ENCODE results near the gene HMGCS1. TPM values are rescaled to one million over a fixed set of nuclear protein-coding genes. Genes with fewer than 3 reads are reported as not detected.

HMGCS1 gene
- total RNA-seq, 4 donors from 2014 or later, result 3.8 to 113 (median 25.4) TPM

- H3K9me3 ChIP-seq, result no peaks in the 10 kb centered on the region
- TF ChIP-seq POLR2A (IDR thresholded peaks at IDR 0.05) (no peak), CTCF (IDR thresholded peaks at IDR 0.05) (no peak)
- no peak for DNase-seq
- H3K4me3 ChIP-seq, result no peak overlapping the region
- H3K27ac ChIP-seq, result no peak overlapping the region
- no peaks in the 10 kb centered on the region for H3K4me1 ChIP-seq
- intact Hi-C loops (cut with DNase I; ENCODE audit: low total_unique reads), result no loop called here
- no peaks in the 10 kb centered on the region for H3K36me3 ChIP-seq
- no peaks in the 10 kb centered on the region for H3K27me3 ChIP-seq
Measured at GRCh38 chr5:43290726-43291125, 22.5 kb downstream of the HMGCS1 start.

DNA sequence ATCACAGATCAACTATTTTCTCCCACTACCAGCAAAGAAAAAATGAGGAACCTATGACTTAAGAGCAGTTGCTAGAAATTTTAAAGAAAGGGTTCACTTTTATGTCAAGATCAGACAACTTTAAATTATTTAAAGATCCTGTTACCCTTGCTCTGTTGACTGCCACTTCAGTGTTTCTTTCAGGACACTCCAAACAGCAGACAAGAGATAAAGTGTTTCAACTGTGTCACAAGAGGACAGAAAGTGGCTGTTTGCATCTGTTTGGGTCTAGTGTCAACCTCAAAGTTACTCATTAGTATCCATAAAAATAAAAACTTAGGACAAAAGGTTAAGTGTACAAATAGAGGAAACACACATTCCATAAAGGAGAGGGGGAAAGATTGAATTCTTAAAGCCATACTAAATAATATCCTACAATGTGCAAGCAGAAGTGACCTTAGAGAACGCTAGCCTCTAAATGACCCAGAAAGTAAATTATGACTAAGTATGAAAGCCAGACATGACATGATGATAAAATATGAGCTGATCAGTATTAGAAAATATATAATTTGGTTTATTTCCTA, 24.9 kb downstream of the HMGCS1 start:
- H3K4me1 ChIP-seq, result no peaks in the 10 kb centered on the region
- H3K27ac ChIP-seq, result no peak overlapping the region
- no peaks in the 10 kb centered on the region for H3K36me3 ChIP-seq
- no peaks in the 10 kb centered on the region for H3K27me3 ChIP-seq
- H3K9me3 ChIP-seq, result no peaks in the 10 kb centered on the region
- no peak overlapping the region for H3K4me3 ChIP-seq
- intact Hi-C loops (cut with DNase I; ENCODE audit: low total_unique reads), result no loop called here
- no peak for DNase-seq
- TF ChIP-seq CTCF (IDR thresholded peaks at IDR 0.05), result no peak

- Histone ChIP-seq H3K27ac (no peak overlapping the region), H3K9me3 (no peaks in the 10 kb centered on the region), H3K4me1 (no peaks in the 10 kb centered on the region), H3K4me3 (no peak overlapping the region), H3K36me3 (no peaks in the 10 kb centered on the region), H3K27me3 (no peaks in the 10 kb centered on the region)
- TF ChIP-seq CTCF (IDR thresholded peaks at IDR 0.05) (no peak), POLR2A (IDR thresholded peaks at IDR 0.05) (no peak)
- intact Hi-C loops (cut with DNase I; ENCODE audit: low total_unique reads), result no loop called here
- no peak for DNase-seq
Measured at GRCh38 chr5:43287493-43287892, 25.7 kb downstream of the HMGCS1 start.

- no peak overlapping the region for H3K27ac ChIP-seq
- no peaks in the 10 kb centered on the region for H3K36me3 ChIP-seq
- no peaks in the 10 kb centered on the region for H3K4me1 ChIP-seq
- no peak for TF ChIP-seq CTCF (IDR thresholded peaks at IDR 0.05)
- TF ChIP-seq POLR2A (IDR thresholded peaks at IDR 0.05), result no peak
- H3K27me3 ChIP-seq, result no peaks in the 10 kb centered on the region
- intact Hi-C loops (cut with DNase I; ENCODE audit: low total_unique reads), result no loop called here
- H3K4me3 ChIP-seq, result no peak overlapping the region
- H3K9me3 ChIP-seq, result no peaks in the 10 kb centered on the region
- DNase-seq, result no peak
Measured at GRCh38 chr5:43286623-43287022, 26.6 kb downstream of the HMGCS1 start.

DNA sequence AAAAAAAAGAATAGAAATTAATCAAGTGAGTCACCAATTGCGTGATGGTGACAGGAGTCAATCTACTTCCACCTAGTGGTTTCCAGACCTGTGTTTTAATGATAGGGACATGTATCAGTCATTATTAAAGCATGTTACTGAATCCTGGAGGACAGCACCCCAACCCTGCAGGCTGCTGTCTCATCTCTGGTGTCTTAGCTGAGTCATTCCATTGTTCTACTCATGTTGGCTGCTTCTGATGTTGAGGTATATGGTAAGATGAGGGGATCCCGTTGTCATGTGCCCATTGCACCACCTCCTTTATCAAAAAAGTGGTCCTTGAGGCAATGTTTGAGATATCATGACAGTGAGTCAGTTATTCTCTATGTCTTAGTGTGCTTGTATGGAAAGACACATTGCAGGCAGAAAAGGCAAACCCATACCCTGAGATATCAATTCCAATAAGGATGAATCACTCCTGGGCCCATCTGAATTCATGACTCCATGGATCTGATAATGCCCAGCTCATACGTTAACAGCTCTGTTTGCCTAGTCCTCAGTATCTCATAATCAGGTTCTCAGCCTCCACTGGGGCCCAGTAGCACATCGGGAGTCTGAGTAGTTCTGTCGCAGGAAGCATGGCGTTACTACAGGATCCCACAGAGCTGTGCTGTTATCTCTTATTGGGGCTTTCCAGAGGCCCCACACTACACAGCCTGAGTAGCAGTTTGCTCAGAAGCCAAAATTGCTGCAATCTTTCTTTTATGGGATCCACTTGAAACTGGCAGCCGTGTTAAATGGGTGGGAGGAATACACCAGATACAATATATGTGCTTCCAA, 31.2 kb downstream of the HMGCS1 start:
- TF ChIP-seq CTCF (IDR thresholded peaks at IDR 0.05) (no peak), POLR2A (IDR thresholded peaks at IDR 0.05) (no peak)
- no peak overlapping the region for H3K4me3 ChIP-seq
- intact Hi-C loops (cut with DNase I; ENCODE audit: low total_unique reads), result no loop called here
- H3K27ac ChIP-seq, result no peak overlapping the region
- no peaks in the 10 kb centered on the region for H3K9me3 ChIP-seq
- no peaks in the 10 kb centered on the region for H3K4me1 ChIP-seq
- H3K36me3 ChIP-seq, result no peaks in the 10 kb centered on the region
- no peak for DNase-seq
- H3K27me3 ChIP-seq, result no peaks in the 10 kb centered on the region

All from uterus (tissue), 4 donors.